T-helper 1 cell treated with Interleukin-12 subunit alpha and Interleukin-12 subunit beta and Interleukin-4 antibody, amounts not matched to agents 30 ng/mL and 1 ng/mL, for 36 hours (primary cell): ENCODE data around the gene METAP1D. TPM values are rescaled to one million over a fixed set of nuclear protein-coding genes. Genes with fewer than 3 reads are reported as not detected.

Experiments used
- intact Hi-C: fragments of 100-400 bp; cut with micrococcal nuclease; formaldehyde crosslinking; loops from one replicate; pipeline ENCODE4 v1.15.1; 2024
- total RNA-seq: library from RNA; stranded (reverse); gene quantifications from 2 replicates; pipeline ENCODE4 v1.2.3, GENCODE V29; 2022

METAP1D gene
- total RNA-seq, 1 donor from 2014 or later = 5.0 TPM

DNA sequence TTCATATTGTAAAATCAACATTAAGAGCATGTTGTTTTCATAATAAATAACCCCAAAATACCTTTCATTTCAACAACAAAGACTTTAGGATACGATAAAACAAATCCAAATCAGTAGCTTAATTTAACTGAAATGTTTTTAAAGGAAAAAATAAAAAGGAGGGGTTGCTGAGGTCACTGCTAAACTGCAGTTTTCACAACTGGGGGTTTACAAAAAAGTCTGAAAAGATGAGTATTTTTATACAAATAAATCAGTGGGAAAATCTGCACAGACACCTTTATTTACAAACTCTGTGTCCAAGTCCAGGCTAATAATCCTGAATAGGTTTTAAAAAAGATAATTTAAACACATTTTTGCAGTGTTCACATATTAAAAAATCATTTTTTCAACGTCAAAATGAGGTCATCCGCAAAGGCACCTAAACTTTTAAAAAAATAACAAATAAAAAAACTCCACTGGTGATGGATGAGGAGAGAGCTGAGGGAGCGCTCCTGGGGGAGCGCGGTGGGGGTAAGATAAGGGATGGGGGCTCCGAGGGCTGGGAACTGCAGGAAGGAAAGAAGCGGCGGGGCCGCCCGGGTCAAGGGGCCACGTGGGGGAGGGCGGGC lies 99.8 kb downstream of the METAP1D start:
- intact Hi-C loops = loop anchor here (5.0 to 10.0 kb wide), 5 partner anchors 207 to 1382 kb away; partner anchors contain the start of genes GAD1, GORASP2, PDK1 and SLC25A12

DNA sequence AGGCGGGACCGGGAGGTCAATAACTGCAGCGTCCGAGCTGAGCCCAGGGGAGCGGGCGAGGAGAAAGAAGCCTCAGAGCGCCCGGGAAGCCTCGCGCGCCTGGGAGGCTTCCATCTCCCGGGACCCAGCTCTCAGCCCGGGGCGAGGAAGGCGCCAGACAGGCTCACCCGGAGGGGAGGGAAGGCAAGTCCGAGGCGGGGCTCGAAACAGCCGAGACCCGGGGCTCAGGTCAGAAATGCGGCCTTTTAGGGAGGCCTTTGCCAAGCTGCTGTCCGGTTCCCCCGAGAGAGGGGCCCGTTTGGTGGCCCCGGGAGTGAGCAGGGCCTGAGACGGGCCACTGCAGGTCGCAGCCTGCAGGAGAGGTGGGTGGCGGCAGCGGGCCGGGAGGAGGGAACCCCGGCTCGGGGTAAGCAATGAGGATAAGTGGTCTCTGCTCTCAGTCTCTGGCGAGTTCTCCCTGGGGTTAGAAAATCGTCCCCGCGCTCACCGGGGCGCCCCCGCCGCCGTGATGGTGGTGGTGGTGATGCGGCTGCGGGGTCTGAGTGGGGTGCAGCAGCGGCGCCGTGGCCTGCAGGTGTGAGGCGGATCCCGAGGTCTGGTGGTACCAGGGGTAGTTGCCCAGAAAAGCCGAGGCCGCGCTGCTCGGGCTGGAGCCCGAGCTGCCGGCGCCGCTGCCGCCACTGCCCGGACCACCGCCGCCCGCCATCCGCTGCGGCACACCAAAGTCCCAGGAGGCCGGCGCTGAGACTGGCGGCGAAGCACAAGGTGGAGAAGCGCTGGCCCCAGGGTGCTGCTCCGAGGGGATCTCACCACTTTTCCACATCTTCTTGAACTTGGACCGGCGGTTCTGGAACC lies 100.6 kb downstream of the METAP1D start:
- intact Hi-C loops = loop anchor here (5.0 kb wide), 3 partner anchors 208 to 1283 kb away; partner anchors contain the start of genes GAD1, PDK1 and SLC25A12

DNA sequence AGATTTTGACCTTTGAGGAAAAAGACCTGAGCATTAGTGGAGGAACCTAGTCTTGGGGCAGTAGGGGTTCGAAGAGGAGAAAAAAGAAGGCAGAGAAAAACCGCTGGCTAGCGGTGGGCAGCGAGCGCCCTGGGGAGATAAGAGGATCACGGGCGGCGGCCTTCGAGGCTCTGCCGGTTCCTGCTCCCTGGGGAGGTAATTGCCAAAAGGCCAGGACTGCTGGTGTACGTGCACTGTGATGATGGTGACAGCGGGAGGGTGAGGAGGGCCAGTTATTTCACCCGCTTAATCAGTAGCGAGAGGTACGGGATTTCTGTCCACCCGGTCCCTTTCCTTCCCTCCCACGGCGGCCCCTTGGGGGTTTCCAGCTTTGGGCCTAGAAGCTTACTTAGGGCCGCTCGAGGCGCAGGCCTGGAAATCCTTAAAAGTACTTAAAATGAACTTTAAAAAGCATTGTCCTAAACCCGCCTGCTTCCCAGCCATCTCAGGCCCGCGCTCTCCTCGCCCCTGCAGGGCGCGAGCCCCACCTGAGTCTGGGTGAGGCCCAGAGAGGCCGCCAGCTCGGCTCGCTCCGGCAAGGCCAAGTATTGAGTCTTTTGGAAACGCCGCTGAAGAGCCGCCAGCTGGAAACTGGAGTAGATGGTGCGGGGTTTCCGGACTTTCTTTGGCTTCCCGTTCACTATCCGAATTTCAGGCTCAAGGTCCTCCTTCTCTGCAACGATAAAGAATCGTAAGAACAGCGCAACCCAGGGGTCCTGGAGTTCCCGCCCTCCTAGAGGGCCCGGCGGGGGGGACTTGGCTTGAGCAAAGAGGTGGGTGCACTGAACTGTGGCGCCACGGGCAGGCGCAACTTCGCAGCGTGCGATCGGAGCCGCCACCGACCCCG lies 101.4 kb downstream of the METAP1D start:
- intact Hi-C loops = loop anchor here (5.0 kb wide), 3 partner anchors 209 to 1284 kb away; partner anchors contain the start of genes GAD1, PDK1 and SLC25A12

DNA sequence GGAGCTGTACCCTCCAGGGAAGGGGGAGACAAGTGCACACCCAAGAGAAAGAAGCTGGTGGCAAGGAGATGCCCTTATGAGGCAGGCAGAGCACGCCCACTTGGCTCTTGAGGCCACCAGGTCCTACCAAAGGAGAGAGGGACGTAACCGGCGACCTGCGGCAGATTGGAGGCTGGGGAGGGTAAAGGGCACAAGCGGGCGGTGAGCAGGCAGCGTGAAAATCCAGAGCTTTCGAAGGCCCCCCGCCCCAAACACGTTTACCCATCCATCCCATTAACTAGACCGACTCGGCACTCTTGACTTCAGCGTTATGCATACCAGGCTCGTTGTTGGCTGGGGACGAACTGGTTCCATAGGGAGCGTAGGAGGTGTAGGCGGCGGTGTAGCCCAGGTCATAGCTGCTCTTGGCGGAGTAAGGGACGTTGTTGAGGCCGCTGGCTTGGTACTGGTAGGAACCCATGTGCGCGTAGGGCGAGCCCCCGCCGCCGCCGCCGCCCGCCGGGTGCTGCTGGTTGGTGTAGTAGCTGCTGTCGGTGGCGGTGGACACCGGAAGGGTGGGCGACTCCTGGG lies 102.2 kb downstream of the METAP1D start:
- intact Hi-C loops = loop anchor here (1.0 to 5.0 kb wide), 5 partner anchors 8 to 1285 kb away; partner anchors contain the start of genes GAD1, PDK1 and SLC25A12

- intact Hi-C loops = loop anchor here (1.0 to 5.0 kb wide), 8 partner anchors 8 to 1285 kb away; partner anchors contain the start of genes GAD1, PDK1 and SLC25A12
These were observed 102.9 kb downstream of the METAP1D start, which contains the start of gene DLX2 for GRCh38 chr2:172102391-172103359. TSS of gene DLX2 (minus strand) at chr2:172102900. CDS start at chr2:172102538, 362 bp downstream.

GRCh38 chr2:172103471-172104272 lies 103.9 kb downstream of the METAP1D start:
- intact Hi-C loops = loop anchor here (1.0 to 5.0 kb wide), 10 partner anchors 146 to 1286 kb away; partner anchors contain the start of genes GAD1, PDK1 and SLC25A12

- intact Hi-C loops = loop anchor here (1.0 kb wide), 1 partner anchor 19 kb away; no protein-coding TSS in a partner anchor
These were observed 105.8 kb downstream of the METAP1D start for GRCh38 chr2:172105471-172106107.

GRCh38 chr2:172106108-172106961 lies 106.6 kb downstream of the METAP1D start:
- intact Hi-C loops = loop anchor here (1.0 kb wide), 1 partner anchor 20 kb away; no protein-coding TSS in a partner anchor

- intact Hi-C loops = no loop called here
These were observed 108.2 kb downstream of the METAP1D start for GRCh38 chr2:172107690-172108586.

DNA sequence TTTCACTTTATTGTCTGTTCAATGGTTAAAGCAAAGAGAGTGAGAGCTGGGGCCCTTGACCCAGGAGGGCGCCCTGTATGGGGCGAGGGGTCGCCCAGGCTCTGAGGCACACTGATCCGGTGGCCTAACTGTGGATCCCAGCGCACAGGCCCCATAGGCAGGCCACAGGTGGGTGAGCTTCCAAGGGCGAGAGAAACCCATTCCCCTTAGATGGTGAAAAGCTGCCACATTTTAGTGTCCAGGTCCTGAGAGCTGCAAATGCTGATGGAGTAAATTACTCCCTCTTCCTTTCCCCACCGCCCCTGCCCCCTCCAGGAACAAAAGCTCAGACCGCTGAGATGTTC lies 108.8 kb downstream of the METAP1D start:
- intact Hi-C loops = no loop called here

- intact Hi-C loops = no loop called here
These were observed 109.7 kb downstream of the METAP1D start for GRCh38 chr2:172109256-172109987.

DNA sequence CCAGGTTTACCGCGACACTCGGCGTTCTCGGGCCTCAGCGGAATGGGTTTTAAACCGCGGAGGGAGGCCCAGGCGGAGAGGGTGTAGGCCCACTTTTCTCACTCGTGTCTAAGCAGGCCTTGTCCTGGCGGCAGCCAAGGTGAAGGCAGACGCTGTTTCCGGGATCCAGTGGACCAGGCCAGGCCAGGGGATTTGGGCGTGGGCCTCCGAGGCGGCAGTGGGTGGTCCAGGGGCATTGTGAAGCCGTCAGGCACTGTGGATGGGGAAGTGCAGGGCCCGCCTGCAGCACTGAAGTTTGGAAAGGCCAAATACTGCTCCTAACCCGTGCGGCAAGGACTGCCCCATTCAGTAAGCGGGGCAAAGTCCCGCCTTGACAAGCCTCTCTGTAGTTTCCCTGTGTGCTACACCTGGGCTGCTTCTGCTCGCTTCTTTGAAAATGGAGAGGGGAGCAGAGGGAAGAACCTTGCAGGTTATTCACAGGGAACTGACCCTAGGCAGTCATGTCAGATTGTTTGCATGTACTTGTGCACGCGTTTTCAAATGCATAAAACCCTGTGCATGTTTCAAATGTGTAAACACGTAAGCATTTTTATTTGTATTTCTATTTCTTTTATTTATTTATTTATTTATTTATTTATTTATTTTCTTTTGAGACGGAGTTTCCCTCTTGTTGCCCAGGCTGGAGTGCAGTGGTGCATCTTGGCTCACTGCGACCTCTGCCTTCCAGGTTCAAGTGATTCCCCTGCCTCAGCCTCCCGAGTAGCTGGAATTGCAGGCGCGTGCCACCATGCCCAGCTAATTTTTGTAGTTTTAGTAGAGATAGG lies 110.4 kb downstream of the METAP1D start:
- intact Hi-C loops = loop anchor here (5.0 kb wide), 1 partner anchor 38 kb away; no protein-coding TSS in a partner anchor

GRCh38 chr2:172113617-172114016 lies 113.9 kb downstream of the METAP1D start:
- intact Hi-C loops = loop anchor here (5.0 kb wide), 1 partner anchor 41 kb away; no protein-coding TSS in a partner anchor

DNA sequence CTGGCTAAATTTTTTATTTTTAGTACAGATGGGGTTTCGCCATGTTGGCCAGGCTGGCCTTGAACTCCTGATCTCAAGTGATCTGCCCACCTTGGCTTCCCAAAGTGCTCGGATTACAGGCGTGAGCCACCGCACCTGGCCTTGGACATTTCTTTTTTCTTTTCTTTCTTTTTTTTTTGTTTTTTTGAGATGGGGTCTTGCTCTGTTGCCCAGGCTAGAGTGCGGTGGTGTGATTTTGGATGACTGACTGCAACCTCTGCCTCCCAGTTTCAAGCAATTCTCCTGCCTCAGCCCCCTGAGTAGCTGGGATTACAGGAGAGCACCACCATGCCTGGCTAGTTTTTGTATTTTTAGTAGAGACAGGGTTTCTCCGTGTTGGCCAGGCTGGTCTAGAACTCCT lies 114.4 kb downstream of the METAP1D start:
- intact Hi-C loops = loop anchor here (5.0 kb wide), 1 partner anchor 42 kb away; no protein-coding TSS in a partner anchor
